Ascending aorta (tissue), 2 donors: ENCODE results near the gene KIAA1614. TPM values are rescaled to one million over a fixed set of nuclear protein-coding genes. Genes with fewer than 3 reads are reported as not detected.

Experiments used
- DNase-seq, 2 donors: peaks; one replicate each; pipeline ENCODE4 v3.0.0-alpha.2; 2019; ENCODE audit warnings: low spot score in 2 of 2
- H3K27ac ChIP-seq, 2 donors: fragments of 200-600 bp; sonication (generic); one replicate each; pipeline ENCODE4 v1.5.1; 2016 to 2017; ENCODE audit warnings: mild to moderate bottlenecking in 1 of 2
- H3K27me3 ChIP-seq: fragments of 200-600 bp; sonication (generic); one replicate; pipeline ENCODE4 v1.5.1; 2017
- H3K36me3 ChIP-seq, 2 donors: fragments of 200-600 bp; sonication (generic); one replicate each; pipeline ENCODE4 v1.5.1; 2016
- H3K4me1 ChIP-seq, 2 donors: fragments of 200-600 bp; sonication (generic); one replicate each; pipeline ENCODE4 v1.5.1; 2016 to 2017; ENCODE audit warnings: mild to moderate bottlenecking in 1 of 2
- H3K4me3 ChIP-seq, 2 donors: fragments of 200-600 bp; sonication (generic); one replicate each; pipeline ENCODE4 v1.5.1; 2016 to 2017; ENCODE audit warnings: mild to moderate bottlenecking in 1 of 2
- H3K9me3 ChIP-seq, 2 donors: fragments of 200-600 bp; sonication (generic); one replicate each; pipeline ENCODE4 v1.5.1; 2016
- intact Hi-C: fragments of 100-400 bp; cut with DNase I; formaldehyde crosslinking; loops from one replicate; pipeline ENCODE4 v1.15.1; 2023
- total RNA-seq: library from RNA; depleted of rRNA; stranded (reverse); fragments of >200 nt; gene quantifications from one replicate; pipeline ENCODE4 v1.1.0, GENCODE V29; 2016
- TF ChIP-seq, protein P1 (sequence below), 3 experiments: fragments of 200-600 bp in 2 of 3; fragments of 450-650 bp in 1 of 3; sonication (generic) in 2 of 3; IDR thresholded peaks; one replicate each; pipeline ENCODE4 v1.5.1; 2016 to 2019; ENCODE audit warnings: antibody characterized with exemption in 3 of 3, mild to moderate bottlenecking in 1 of 3, moderate library complexity in 1 of 3

KIAA1614 gene
- total RNA-seq, 1 donor from 2014 or later: 21.9 TPM

DNA sequence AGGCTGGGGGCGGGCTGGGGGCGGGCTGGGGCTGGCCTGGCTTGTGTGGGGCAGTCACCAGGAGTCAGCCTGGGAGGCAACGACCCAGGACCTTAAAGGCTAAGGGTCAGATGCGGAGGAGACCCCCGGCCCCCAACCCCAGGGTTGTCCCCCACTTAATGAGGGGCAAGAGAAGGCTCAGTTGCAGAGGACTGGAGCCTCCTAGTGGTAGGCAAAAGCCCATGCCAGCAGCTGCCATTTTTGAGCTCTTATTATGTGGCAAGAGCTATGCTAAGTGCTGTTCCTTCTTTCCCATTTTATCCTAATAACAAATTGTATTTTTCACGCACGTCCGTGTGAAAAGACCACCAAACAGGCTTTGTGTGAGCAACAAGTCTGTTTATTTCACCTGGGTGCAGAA is 8.0 kb downstream of the KIAA1614 start:
- Histone ChIP-seq H3K27me3 (no peaks in the 10 kb centered on the region), H3K27ac (no peak overlapping the region), H3K9me3 (no peaks in the 10 kb centered on the region), H3K4me3 (no peak overlapping the region), H3K4me1 (peaks cover 0 to 5% of the 10 kb centered on the region in 2 donors), H3K36me3 (peaks cover 4 to 30% of the 10 kb centered on the region in 2 donors)
- intact Hi-C loops: no loop called here
- TF ChIP-seq, protein P1, sequence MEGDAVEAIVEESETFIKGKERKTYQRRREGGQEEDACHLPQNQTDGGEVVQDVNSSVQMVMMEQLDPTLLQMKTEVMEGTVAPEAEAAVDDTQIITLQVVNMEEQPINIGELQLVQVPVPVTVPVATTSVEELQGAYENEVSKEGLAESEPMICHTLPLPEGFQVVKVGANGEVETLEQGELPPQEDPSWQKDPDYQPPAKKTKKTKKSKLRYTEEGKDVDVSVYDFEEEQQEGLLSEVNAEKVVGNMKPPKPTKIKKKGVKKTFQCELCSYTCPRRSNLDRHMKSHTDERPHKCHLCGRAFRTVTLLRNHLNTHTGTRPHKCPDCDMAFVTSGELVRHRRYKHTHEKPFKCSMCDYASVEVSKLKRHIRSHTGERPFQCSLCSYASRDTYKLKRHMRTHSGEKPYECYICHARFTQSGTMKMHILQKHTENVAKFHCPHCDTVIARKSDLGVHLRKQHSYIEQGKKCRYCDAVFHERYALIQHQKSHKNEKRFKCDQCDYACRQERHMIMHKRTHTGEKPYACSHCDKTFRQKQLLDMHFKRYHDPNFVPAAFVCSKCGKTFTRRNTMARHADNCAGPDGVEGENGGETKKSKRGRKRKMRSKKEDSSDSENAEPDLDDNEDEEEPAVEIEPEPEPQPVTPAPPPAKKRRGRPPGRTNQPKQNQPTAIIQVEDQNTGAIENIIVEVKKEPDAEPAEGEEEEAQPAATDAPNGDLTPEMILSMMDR (IDR thresholded peaks at IDR 0.05): peak in 1 of 3 experiments; percentile 7
- no peak for DNase-seq

DNA sequence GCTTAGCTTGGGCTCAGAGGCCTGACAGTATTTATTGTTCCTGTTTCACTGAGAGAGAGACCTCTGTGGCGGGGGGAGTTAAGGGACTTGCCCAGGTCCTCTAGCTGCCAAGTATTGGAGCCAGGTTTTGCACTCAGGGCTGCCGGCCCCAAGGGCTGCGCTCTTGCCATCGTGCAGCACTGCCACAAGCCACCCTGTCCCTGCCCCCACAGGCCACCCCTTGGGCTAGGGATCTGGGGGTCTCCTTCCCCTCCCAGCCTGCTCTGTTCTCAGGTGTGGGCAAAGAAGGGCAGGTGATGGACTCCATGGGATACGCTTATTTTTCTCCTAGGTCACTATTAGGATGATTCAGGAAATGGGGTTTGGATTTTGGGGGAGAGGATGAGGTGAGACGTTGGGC is 8.7 kb downstream of the KIAA1614 start:
- TF ChIP-seq, protein P1 (IDR thresholded peaks at IDR 0.05): no peak
- no peaks in the 10 kb centered on the region for H3K27me3 ChIP-seq
- peaks cover 4 to 29% of the 10 kb centered on the region in 2 donors for H3K36me3 ChIP-seq
- no peak overlapping the region for H3K27ac ChIP-seq
- peaks cover 0 to 11% of the 10 kb centered on the region in 2 donors for H3K4me1 ChIP-seq
- intact Hi-C loops: no loop called here
- H3K4me3 ChIP-seq: no peak overlapping the region
- DNase-seq: no peak
- H3K9me3 ChIP-seq: no peaks in the 10 kb centered on the region

DNA sequence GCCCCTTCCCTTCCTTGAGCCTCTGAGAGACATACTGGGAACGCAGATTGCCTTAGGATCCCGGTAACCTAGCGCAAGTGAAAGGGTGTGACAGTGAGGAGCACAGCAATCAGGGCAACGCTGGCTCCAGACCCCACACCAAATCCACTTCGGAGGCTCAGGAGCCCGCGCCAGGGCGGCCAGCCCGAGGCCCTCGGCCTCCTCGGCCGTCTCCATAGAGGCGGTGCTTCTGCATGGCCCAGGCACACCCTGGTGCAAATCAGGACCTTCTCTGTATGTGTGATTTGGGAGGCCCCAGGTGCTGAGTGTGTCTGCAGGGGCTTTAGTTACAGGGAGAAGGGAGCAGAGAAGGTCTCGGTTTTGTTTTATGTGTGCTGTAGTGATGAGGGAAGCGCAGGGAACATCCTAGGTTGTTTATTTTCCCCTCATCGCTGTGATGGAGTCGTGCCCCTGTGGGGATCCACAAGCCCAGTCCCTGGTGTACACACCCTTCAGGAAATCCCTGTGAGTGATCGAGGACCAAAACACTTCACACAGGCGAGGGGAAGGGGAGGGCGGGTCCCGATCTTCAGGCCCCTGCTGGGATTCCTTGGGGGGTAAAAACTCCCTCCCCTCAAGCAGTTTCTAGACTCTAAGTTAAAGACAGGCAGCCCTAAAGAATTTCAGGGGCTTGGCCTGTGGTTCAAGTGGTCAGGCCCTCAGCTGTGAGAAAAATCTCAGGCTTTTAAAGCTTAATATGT is 9.4 kb downstream of the KIAA1614 start:
- Histone ChIP-seq H3K36me3 (peaks cover 0 to 22% of the 10 kb centered on the region in 2 donors), H3K27ac (no peak overlapping the region), H3K27me3 (no peaks in the 10 kb centered on the region), H3K4me3 (no peak overlapping the region), H3K9me3 (no peaks in the 10 kb centered on the region), H3K4me1 (peaks cover 0 to 14% of the 10 kb centered on the region in 2 donors)
- intact Hi-C loops: no loop called here
- TF ChIP-seq, protein P1 (IDR thresholded peaks at IDR 0.05): no peak
- no peak for DNase-seq

DNA sequence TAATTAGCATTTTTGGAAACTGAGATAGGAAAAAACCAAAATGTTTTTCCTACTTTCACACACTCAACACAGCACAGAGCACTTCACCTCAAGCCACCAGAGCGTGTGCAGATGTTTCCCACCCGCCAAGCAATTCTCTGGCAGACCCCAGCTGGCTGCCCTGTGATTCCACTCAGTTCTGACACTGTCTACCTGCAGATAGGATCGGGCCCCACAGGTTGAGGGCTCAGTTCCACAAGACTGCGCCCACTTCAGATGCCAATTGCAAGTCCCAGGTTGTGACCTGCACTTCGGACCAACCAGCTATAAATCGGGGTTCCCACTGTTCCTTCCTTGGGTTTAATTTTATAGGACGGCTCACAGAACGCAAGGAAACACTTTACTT is 9.9 kb downstream of the KIAA1614 start:
- H3K4me1 ChIP-seq: peaks cover 0 to 14% of the 10 kb centered on the region in 2 donors
- H3K4me3 ChIP-seq: no peak overlapping the region
- H3K36me3 ChIP-seq: peaks cover 0 to 20% of the 10 kb centered on the region in 2 donors
- intact Hi-C loops: no loop called here
- no peak overlapping the region for H3K27ac ChIP-seq
- no peaks in the 10 kb centered on the region for H3K9me3 ChIP-seq
- DNase-seq: no peak
- no peaks in the 10 kb centered on the region for H3K27me3 ChIP-seq
- TF ChIP-seq, protein P1 (IDR thresholded peaks at IDR 0.05): no peak

DNA sequence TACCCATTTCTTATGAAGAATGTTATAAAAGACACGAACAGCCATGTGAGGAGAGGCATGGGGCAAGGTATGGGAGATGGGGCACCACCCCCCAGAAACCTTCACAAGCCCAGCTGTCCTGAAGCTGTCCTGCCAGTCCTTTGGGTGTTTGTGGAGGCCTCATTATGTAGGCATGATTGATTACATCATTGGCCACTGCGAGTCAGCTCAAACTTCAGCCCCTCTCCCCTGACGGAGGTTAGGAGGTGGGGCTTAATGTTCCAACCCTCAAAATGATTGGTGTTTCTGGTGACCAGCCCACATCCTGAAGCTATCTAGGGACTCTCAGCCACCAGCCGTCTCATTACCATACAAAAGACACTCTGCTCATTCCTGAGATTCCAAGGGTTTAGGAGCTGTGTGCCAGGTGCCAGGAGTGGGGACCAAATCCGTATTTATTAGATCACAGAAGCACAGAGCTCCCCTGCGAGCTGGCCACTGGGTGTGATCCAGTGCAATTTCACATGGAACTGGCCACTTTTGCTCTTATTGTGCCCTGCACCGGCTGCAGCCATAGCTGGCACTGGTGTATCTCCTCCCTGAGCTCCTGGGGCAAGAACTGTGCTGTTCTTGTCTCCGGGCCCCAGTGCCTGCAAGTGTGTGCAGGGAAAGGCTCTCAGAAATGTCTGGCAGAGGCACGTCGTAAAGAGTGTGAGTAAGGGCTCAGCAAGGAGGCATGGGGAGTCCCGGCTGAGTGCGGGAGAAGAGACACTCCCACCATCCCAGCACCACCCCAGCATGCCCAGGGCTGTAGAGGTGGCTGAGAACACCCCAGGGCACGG is 10.5 kb downstream of the KIAA1614 start:
- Histone ChIP-seq H3K4me1 (peaks cover 0 to 14% of the 10 kb centered on the region in 2 donors), H3K36me3 (peaks cover 0 to 16% of the 10 kb centered on the region in 2 donors)
- intact Hi-C loops: no loop called here

More for the DNA sequence above, 10.5 kb downstream of the KIAA1614 start:
- no peaks in the 10 kb centered on the region for H3K9me3 ChIP-seq
- TF ChIP-seq, protein P1 (IDR thresholded peaks at IDR 0.05): no peak
- H3K27me3 ChIP-seq: no peaks in the 10 kb centered on the region
- DNase-seq: no peak
- no peak overlapping the region for H3K27ac ChIP-seq
- H3K4me3 ChIP-seq: no peak overlapping the region
